ENCODE measurements around the gene UGT2B17.
"Not testable (repeated sequence)": the region's sequence is repeated elsewhere in the genome, so short reads cannot be mapped to it uniquely, and the experiment has no call there.

UGT2B17 gene

DNA sequence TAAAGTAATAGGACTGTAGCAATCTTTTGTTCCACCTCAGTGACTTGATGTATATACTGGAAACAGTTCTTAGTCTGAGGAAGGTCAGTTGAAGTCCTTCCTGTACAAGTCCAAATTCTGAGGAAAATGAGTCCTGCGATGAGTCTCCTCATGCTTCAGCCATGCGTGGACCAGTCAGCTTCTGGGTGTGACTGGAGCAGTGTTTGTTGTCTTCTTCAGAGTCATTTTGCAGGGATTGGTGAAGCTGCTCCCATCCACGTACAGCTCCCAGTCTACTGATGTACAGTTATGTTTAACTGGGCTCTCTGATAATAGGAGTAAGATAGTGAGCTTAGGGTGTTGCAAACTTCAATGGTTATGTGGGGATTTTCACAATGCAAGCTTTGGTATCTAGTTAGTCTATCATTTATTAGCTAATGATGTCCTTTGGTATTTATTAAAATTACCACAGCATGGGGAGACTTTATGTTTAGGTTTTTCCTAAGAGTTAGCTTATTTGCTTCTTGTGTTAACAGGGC is 3.4 kb downstream of the UGT2B17 start:
- no peaks in the 10 kb centered on the region for H3K36me3 ChIP-seq (ENCODE audit: insufficient read depth, low read length)
- no peaks in the 10 kb centered on the region for H3K27me3 ChIP-seq (ENCODE audit: insufficient read depth, low read length, poor library complexity)
- H3K4me2 ChIP-seq (ENCODE audit: insufficient read depth, low read length): no peak overlapping the region
- H3K4me1 ChIP-seq (ENCODE audit: insufficient read depth, low read length): no peaks in the 10 kb centered on the region
- no peak overlapping the region for H3K4me3 ChIP-seq (ENCODE audit: low read depth in 1 of 2, low read length in 2 of 2)
- ATAC-seq (ENCODE audit: insufficient read depth, low read depth) (no peak), DNase-seq (no peak)
- no peak overlapping the region for H3K27ac ChIP-seq (ENCODE audit: low read length)
- no peak for TF ChIP-seq EZH2 (IDR thresholded peaks at IDR 0.05; ENCODE audit: borderline replicate concordance, low read depth, low read length, severe bottlenecking)
- TF ChIP-seq, protein P1, sequence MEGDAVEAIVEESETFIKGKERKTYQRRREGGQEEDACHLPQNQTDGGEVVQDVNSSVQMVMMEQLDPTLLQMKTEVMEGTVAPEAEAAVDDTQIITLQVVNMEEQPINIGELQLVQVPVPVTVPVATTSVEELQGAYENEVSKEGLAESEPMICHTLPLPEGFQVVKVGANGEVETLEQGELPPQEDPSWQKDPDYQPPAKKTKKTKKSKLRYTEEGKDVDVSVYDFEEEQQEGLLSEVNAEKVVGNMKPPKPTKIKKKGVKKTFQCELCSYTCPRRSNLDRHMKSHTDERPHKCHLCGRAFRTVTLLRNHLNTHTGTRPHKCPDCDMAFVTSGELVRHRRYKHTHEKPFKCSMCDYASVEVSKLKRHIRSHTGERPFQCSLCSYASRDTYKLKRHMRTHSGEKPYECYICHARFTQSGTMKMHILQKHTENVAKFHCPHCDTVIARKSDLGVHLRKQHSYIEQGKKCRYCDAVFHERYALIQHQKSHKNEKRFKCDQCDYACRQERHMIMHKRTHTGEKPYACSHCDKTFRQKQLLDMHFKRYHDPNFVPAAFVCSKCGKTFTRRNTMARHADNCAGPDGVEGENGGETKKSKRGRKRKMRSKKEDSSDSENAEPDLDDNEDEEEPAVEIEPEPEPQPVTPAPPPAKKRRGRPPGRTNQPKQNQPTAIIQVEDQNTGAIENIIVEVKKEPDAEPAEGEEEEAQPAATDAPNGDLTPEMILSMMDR (IDR thresholded peaks at IDR 0.05; ENCODE audit: borderline replicate concordance, extremely low read depth, low read length, poor library complexity, severe bottlenecking): no peak
- H2AFZ ChIP-seq (ENCODE audit: low read depth, low read length): no peak overlapping the region
- H3K9me3 ChIP-seq (ENCODE audit: insufficient read depth, low read length, severe bottlenecking): no peaks in the 10 kb centered on the region
- H3K79me2 ChIP-seq (ENCODE audit: insufficient read depth, low read length): no peaks in the 10 kb centered on the region
- no peaks in the 10 kb centered on the region for H4K20me1 ChIP-seq (ENCODE audit: insufficient read depth, low read length)
- H3K9ac ChIP-seq (ENCODE audit: low read depth, low read length): no peak overlapping the region

- TF ChIP-seq, protein P1 (IDR thresholded peaks at IDR 0.05; ENCODE audit: borderline replicate concordance, extremely low read depth, low read length, poor library complexity, severe bottlenecking): no peak
- TF ChIP-seq EZH2 (IDR thresholded peaks at IDR 0.05; ENCODE audit: borderline replicate concordance, low read depth, low read length, severe bottlenecking): no peak
- no peaks in the 10 kb centered on the region for H3K4me1 ChIP-seq (ENCODE audit: insufficient read depth, low read length)
- no peak overlapping the region for H3K27ac ChIP-seq (ENCODE audit: low read length)
- H3K36me3 ChIP-seq (ENCODE audit: insufficient read depth, low read length): no peaks in the 10 kb centered on the region
- no peaks in the 10 kb centered on the region for H4K20me1 ChIP-seq (ENCODE audit: insufficient read depth, low read length)
- DNase-seq: no peak
- no peaks in the 10 kb centered on the region for H3K79me2 ChIP-seq (ENCODE audit: insufficient read depth, low read length)
- H2AFZ ChIP-seq (ENCODE audit: low read depth, low read length): no peak overlapping the region
- no peaks in the 10 kb centered on the region for H3K9me3 ChIP-seq (ENCODE audit: insufficient read depth, low read length, severe bottlenecking)
- H3K9ac ChIP-seq (ENCODE audit: low read depth, low read length): no peak overlapping the region
- no peaks in the 10 kb centered on the region for H3K27me3 ChIP-seq (ENCODE audit: insufficient read depth, low read length, poor library complexity)
- H3K4me2 ChIP-seq (ENCODE audit: insufficient read depth, low read length): no peak overlapping the region
- H3K4me3 ChIP-seq (ENCODE audit: low read depth in 1 of 2, low read length in 2 of 2): no peak overlapping the region
- ATAC-seq (ENCODE audit: insufficient read depth, low read depth): no peak
These were observed 6.0 kb downstream of the UGT2B17 start for GRCh38 chr4:68570122-68570507.

GRCh38 chr4:68569466-68570121 is 6.5 kb downstream of the UGT2B17 start:
- TF ChIP-seq, protein P1 (IDR thresholded peaks at IDR 0.05; ENCODE audit: borderline replicate concordance, extremely low read depth, low read length, poor library complexity, severe bottlenecking): no peak
- no peak for TF ChIP-seq EZH2 (IDR thresholded peaks at IDR 0.05; ENCODE audit: borderline replicate concordance, low read depth, low read length, severe bottlenecking)
- Histone ChIP-seq H3K79me2 (ENCODE audit: insufficient read depth, low read length) (no peaks in the 10 kb centered on the region), H3K9ac (ENCODE audit: low read depth, low read length) (no peak overlapping the region), H3K27me3 (ENCODE audit: insufficient read depth, low read length, poor library complexity) (no peaks in the 10 kb centered on the region), H3K4me1 (ENCODE audit: insufficient read depth, low read length) (no peaks in the 10 kb centered on the region), H3K9me3 (ENCODE audit: insufficient read depth, low read length, severe bottlenecking) (no peaks in the 10 kb centered on the region), H2AFZ (ENCODE audit: low read depth, low read length) (no peak overlapping the region), H3K27ac (ENCODE audit: low read length) (no peak overlapping the region), H4K20me1 (ENCODE audit: insufficient read depth, low read length) (no peaks in the 10 kb centered on the region), H3K4me3 (ENCODE audit: low read depth in 1 of 2, low read length in 2 of 2) (no peak overlapping the region), H3K36me3 (ENCODE audit: insufficient read depth, low read length) (no peaks in the 10 kb centered on the region), H3K4me2 (ENCODE audit: insufficient read depth, low read length) (no peak overlapping the region)
- DNase-seq: no peak
- no peak for ATAC-seq (ENCODE audit: insufficient read depth, low read depth)

DNA sequence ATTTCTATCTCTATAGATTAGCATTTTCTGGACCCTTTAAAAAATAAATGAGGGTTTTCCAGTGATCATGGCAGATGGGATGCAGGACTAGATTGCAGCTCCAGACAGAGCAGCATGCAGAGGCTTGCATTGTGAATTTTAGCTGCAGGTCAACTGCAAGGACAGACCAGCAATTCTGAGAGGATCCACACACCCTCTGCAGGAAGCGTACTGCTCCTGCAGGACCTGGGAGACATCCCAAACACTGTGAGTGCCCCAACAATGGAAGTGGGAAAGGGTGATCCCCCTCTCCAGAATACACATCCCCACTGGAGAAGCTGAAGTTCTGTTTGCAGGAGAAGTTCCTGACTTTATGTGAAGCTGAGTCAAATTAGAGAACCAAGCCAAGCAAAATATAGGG is 7.1 kb downstream of the UGT2B17 start:
- H3K4me1 ChIP-seq (ENCODE audit: insufficient read depth, low read length); H4K20me1 ChIP-seq (ENCODE audit: insufficient read depth, low read length); H3K27me3 ChIP-seq (ENCODE audit: insufficient read depth, low read length, poor library complexity); H3K27ac ChIP-seq (ENCODE audit: low read length); H2AFZ ChIP-seq (ENCODE audit: low read depth, low read length); H3K9me3 ChIP-seq (ENCODE audit: insufficient read depth, low read length, severe bottlenecking); H3K79me2 ChIP-seq (ENCODE audit: insufficient read depth, low read length); DNase-seq; H3K4me2 ChIP-seq (ENCODE audit: insufficient read depth, low read length); H3K4me3 ChIP-seq (ENCODE audit: low read depth in 1 of 2, low read length in 2 of 2); H3K9ac ChIP-seq (ENCODE audit: low read depth, low read length); H3K36me3 ChIP-seq (ENCODE audit: insufficient read depth, low read length); ATAC-seq (ENCODE audit: insufficient read depth, low read depth): not testable (repeated sequence)

DNA sequence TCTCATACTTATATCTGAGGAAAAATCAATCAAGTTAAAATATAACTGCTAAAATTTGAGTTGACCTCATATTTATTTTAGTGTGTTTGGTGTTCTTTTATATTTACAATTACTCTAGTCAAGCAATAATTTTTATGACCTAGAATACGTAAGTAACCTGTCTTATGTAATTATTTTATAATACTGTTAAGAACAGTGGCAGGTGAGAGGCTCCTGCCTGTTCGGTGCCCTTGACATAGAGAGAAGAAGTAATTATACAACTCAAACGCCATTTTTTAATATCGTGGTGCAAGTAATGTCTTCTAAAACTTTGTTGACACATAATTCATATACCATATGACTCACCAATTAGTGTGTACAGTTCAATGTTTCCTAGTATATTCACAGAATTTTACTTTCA is 7.6 kb downstream of the UGT2B17 start:
- H3K9me3 ChIP-seq (ENCODE audit: insufficient read depth, low read length, severe bottlenecking); H3K79me2 ChIP-seq (ENCODE audit: insufficient read depth, low read length); H3K36me3 ChIP-seq (ENCODE audit: insufficient read depth, low read length); H3K27me3 ChIP-seq (ENCODE audit: insufficient read depth, low read length, poor library complexity); H3K4me3 ChIP-seq (ENCODE audit: low read depth in 1 of 2, low read length in 2 of 2); H3K9ac ChIP-seq (ENCODE audit: low read depth, low read length); ATAC-seq (ENCODE audit: insufficient read depth, low read depth); H3K4me1 ChIP-seq (ENCODE audit: insufficient read depth, low read length); H3K27ac ChIP-seq (ENCODE audit: low read length); DNase-seq; H4K20me1 ChIP-seq (ENCODE audit: insufficient read depth, low read length); H2AFZ ChIP-seq (ENCODE audit: low read depth, low read length); H3K4me2 ChIP-seq (ENCODE audit: insufficient read depth, low read length): not testable (repeated sequence)

GRCh38 chr4:68566364-68566763 is 9.8 kb downstream of the UGT2B17 start:
- H4K20me1 ChIP-seq (ENCODE audit: insufficient read depth, low read length); ATAC-seq (ENCODE audit: insufficient read depth, low read depth); H3K27ac ChIP-seq (ENCODE audit: low read length); H3K36me3 ChIP-seq (ENCODE audit: insufficient read depth, low read length); H3K4me3 ChIP-seq (ENCODE audit: low read depth in 1 of 2, low read length in 2 of 2); H3K9me3 ChIP-seq (ENCODE audit: insufficient read depth, low read length, severe bottlenecking); H3K27me3 ChIP-seq (ENCODE audit: insufficient read depth, low read length, poor library complexity); H3K79me2 ChIP-seq (ENCODE audit: insufficient read depth, low read length); DNase-seq; H2AFZ ChIP-seq (ENCODE audit: low read depth, low read length); H3K9ac ChIP-seq (ENCODE audit: low read depth, low read length); H3K4me2 ChIP-seq (ENCODE audit: insufficient read depth, low read length); H3K4me1 ChIP-seq (ENCODE audit: insufficient read depth, low read length): not testable (repeated sequence)

Data from DND-41 (cell line).